Activated T-helper 1 cell treated with anti-CD3 and anti-CD28 coated beads, Interleukin-12 subunit alpha, Interleukin-12 subunit beta, Interleukin-2, Interleukin-4 antibody, amounts not matched to agents 30 ng/mL and 10 ng/mL and 1 ng/mL, durations not matched to agents 14 hours and 24 hours and 36 hours (primary cell): ENCODE data around the gene CDK5RAP2. TPM values are rescaled to one million over a fixed set of nuclear protein-coding genes. Genes with fewer than 3 reads are reported as not detected.

Experiments
- DNase-seq: peaks from one replicate; pipeline ENCODE4 v3.0.0; 2021; ENCODE audit warnings: low spot score
- H3K27ac Mint-ChIP-seq: one replicate; pipeline ENCODE4 v1.8.0; 2021; ENCODE audit warnings: mild to moderate bottlenecking, mixed read lengths
- H3K27me3 Mint-ChIP-seq: one replicate; pipeline ENCODE4 v1.8.0; 2022; ENCODE audit warnings: mild to moderate bottlenecking, moderate library complexity, mixed read lengths; ENCODE audit not compliant: insufficient read depth
- H3K36me3 Mint-ChIP-seq: one replicate; pipeline ENCODE4 v1.8.0; 2021; ENCODE audit warnings: low read depth, mixed read lengths
- H3K4me1 Mint-ChIP-seq: one replicate; pipeline ENCODE4 v1.8.0; 2021; ENCODE audit warnings: low read depth, mixed read lengths
- H3K4me3 Mint-ChIP-seq: one replicate; pipeline ENCODE4 v1.8.0; 2021; ENCODE audit warnings: mild to moderate bottlenecking, moderate library complexity, mixed read lengths
- H3K9me3 Mint-ChIP-seq: one replicate; pipeline ENCODE4 v1.8.0; 2021; ENCODE audit warnings: mixed read lengths
- intact Hi-C: fragments of 100-400 bp; cut with micrococcal nuclease; formaldehyde crosslinking; loops from one replicate; pipeline ENCODE4 v1.15.1; 2024
- total RNA-seq: library from RNA; stranded (reverse); gene quantifications from 2 replicates; pipeline ENCODE4 v1.2.3, GENCODE V29; 2022

CDK5RAP2 gene
- total RNA-seq, 1 donor from 2014 or later = 60.3 TPM

DNA sequence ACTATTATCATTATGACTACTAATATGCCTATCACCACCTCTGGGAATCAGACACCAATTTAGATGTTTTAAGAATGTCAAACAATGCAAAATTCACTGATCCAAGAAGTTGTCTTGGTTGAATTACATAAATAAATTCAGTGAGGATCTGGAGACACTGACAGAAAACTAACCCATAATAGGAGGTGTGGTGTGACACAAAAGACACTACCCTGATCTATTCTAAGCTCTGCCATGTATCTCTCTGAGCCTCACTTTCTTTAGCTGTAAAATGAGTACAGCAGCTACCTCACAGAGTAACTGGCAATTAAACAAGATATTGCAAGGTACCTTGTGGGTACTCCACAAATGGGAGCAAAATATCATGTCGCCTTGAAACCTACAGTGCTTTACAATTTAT, 7.5 kb downstream of the CDK5RAP2 start:
- Mint-ChIP-seq H3K4me1 (peaks cover 29% of the 10 kb centered on the region), H3K36me3 (peaks cover 39% of the 10 kb centered on the region), H3K27me3 (no peaks in the 10 kb centered on the region), H3K9me3 (no peaks in the 10 kb centered on the region), H3K4me3 (no peak overlapping the region), H3K27ac (no peak overlapping the region)
- DNase-seq = no peak
- intact Hi-C loops = no loop called here

DNA sequence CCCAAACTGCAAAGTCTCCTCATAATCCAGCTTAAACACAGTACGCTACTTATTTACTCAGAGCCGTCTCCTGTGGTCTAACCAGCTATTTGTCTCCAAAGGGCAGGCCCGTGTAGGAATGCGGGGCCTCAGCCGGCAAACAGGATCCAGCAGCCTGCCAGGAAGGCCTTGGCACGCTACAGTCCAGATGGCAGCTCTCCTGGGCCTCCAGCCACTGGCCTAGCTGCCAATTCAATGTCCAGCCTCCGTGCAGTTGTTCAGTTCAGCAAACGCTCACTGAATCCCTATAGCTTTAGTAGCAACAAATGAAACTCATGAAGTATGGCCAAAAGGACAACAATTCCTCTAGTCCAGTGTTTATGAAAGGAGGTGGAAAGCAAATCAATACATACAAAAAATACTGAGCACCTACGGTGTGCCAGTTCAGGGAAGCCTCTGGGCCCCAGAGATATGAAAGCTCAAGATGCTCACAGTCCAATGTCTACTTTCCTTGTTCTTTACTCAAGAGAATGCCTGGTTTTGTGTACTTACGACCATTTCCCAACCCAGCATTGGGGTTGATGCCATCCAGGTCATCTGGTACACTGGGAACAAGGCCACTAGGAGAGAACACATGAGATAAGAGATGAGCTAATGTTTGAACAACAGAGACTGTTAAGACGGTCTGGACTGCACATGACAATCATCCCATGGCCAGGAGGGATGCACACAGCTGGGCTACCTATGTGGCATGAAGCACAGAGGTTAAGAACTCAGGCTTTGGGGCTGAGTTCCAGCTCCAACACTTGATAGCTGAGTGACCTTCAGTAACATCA, 8.3 kb downstream of the CDK5RAP2 start:
- Mint-ChIP-seq H3K36me3 (peaks cover 40% of the 10 kb centered on the region), H3K9me3 (no peaks in the 10 kb centered on the region), H3K4me3 (no peak overlapping the region), H3K27me3 (no peaks in the 10 kb centered on the region), H3K27ac (no peak overlapping the region), H3K4me1 (peaks cover 21% of the 10 kb centered on the region)
- no peak for DNase-seq
- intact Hi-C loops = no loop called here

- Mint-ChIP-seq H3K27me3 (no peaks in the 10 kb centered on the region), H3K36me3 (peaks cover 43% of the 10 kb centered on the region), H3K9me3 (no peaks in the 10 kb centered on the region), H3K27ac (no peak overlapping the region), H3K4me1 (peaks cover 9% of the 10 kb centered on the region), H3K4me3 (no peak overlapping the region)
- no peak for DNase-seq
- intact Hi-C loops = no loop called here
Observed at GRCh38 chr9:120570296-120570695, 9.7 kb downstream of the CDK5RAP2 start.

DNA sequence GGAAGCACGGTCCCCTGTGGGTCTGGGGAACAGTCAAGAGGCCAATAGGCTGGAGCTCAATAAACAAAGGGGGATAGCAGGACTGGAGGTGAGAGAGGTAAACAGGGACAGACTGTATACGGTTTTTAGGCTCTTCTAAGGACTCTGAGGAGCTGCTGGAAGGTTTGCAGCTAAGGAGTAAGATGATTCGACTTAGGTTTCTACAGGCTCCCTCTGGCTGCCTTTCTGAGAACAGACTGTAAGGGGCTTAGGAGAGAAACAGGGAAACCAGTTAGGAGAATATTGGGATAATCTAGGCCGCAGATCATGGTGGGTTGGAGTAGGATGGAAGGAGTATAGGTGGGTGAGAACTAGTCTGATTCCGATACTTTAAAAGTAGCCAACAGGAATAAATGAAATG, 10.4 kb downstream of the CDK5RAP2 start:
- H3K9me3 Mint-ChIP-seq = no peaks in the 10 kb centered on the region
- H3K4me3 Mint-ChIP-seq = no peak overlapping the region
- H3K27ac Mint-ChIP-seq = peak overlapping the region; percentile 40
- no peak for DNase-seq
- no peaks in the 10 kb centered on the region for H3K27me3 Mint-ChIP-seq
- H3K36me3 Mint-ChIP-seq = peaks cover 49% of the 10 kb centered on the region
- H3K4me1 Mint-ChIP-seq = peaks cover 7% of the 10 kb centered on the region
- intact Hi-C loops = no loop called here

GRCh38 chr9:120568816-120569215, 11.2 kb downstream of the CDK5RAP2 start:
- no peak overlapping the region for H3K27ac Mint-ChIP-seq
- no peak for DNase-seq
- peaks cover 49% of the 10 kb centered on the region for H3K36me3 Mint-ChIP-seq
- H3K27me3 Mint-ChIP-seq = no peaks in the 10 kb centered on the region
- no peaks in the 10 kb centered on the region for H3K9me3 Mint-ChIP-seq
- intact Hi-C loops = no loop called here
- H3K4me1 Mint-ChIP-seq = no peaks in the 10 kb centered on the region
- no peak overlapping the region for H3K4me3 Mint-ChIP-seq

DNA sequence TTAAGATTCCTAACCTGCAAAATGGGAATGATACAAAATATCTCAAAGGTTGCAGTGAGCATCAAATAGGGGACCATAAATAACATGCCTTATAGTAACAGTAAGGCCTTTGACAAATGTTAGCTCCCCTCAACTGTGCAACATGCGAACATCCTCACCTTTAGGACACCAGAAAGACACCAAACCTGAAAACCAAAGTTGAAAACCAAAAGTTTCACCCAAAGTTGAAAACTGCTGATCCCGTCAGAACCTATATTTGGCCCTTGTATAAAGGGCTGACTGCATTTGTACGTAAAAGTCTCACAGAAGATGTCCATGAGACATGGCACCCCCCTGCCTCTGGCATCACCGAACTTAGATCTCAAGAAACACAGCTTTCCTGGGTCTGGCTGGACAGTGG, 12.1 kb downstream of the CDK5RAP2 start:
- no peak for DNase-seq
- no peaks in the 10 kb centered on the region for H3K4me1 Mint-ChIP-seq
- no peaks in the 10 kb centered on the region for H3K27me3 Mint-ChIP-seq
- intact Hi-C loops = no loop called here
- no peak overlapping the region for H3K27ac Mint-ChIP-seq
- no peak overlapping the region for H3K4me3 Mint-ChIP-seq
- H3K36me3 Mint-ChIP-seq = peaks cover 50% of the 10 kb centered on the region
- no peaks in the 10 kb centered on the region for H3K9me3 Mint-ChIP-seq

GRCh38 chr9:120567081-120567480, 12.9 kb downstream of the CDK5RAP2 start:
- Mint-ChIP-seq H3K27ac (no peak overlapping the region), H3K4me1 (no peaks in the 10 kb centered on the region), H3K9me3 (no peaks in the 10 kb centered on the region), H3K4me3 (no peak overlapping the region), H3K36me3 (peaks cover 54% of the 10 kb centered on the region), H3K27me3 (no peaks in the 10 kb centered on the region)
- intact Hi-C loops = no loop called here
- DNase-seq = no peak

DNA sequence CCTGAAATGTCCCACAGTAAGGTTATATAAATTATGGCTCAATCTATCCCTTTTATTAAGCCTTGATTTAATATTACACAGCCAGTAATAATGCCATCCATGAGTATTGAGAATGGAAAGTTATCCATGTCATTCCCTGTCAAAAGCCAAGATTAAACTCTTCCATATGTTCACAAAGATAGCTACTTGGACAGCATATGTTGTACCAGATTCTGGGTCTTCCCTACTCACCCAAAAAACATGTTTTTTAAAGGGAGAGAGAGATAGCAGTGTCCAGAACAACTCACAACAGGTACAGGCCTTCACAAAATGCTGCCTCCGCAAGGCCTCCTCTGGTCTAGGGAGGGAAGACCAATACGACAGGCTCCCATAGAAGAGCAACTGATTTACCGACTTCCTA, 15.4 kb downstream of the CDK5RAP2 start:
- Mint-ChIP-seq H3K27me3 (no peaks in the 10 kb centered on the region), H3K36me3 (peaks cover 47% of the 10 kb centered on the region), H3K4me3 (no peak overlapping the region), H3K27ac (no peak overlapping the region), H3K4me1 (no peaks in the 10 kb centered on the region), H3K9me3 (no peaks in the 10 kb centered on the region)
- DNase-seq = no peak
- intact Hi-C loops = no loop called here

GRCh38 chr9:120562861-120563443, 17.0 kb downstream of the CDK5RAP2 start:
- Mint-ChIP-seq H3K27me3 (no peaks in the 10 kb centered on the region), H3K4me1 (peaks cover 6% of the 10 kb centered on the region), H3K27ac (no peak overlapping the region), H3K4me3 (no peak overlapping the region), H3K36me3 (peaks cover 40% of the 10 kb centered on the region), H3K9me3 (no peaks in the 10 kb centered on the region)
- no peak for DNase-seq
- intact Hi-C loops = no loop called here

- Mint-ChIP-seq H3K27me3 (no peaks in the 10 kb centered on the region), H3K9me3 (no peaks in the 10 kb centered on the region), H3K4me1 (peaks cover 6% of the 10 kb centered on the region), H3K4me3 (no peak overlapping the region), H3K27ac (no peak overlapping the region), H3K36me3 (peaks cover 39% of the 10 kb centered on the region)
- intact Hi-C loops = no loop called here
- no peak for DNase-seq
Observed at GRCh38 chr9:120561709-120562108, 18.3 kb downstream of the CDK5RAP2 start.

DNA sequence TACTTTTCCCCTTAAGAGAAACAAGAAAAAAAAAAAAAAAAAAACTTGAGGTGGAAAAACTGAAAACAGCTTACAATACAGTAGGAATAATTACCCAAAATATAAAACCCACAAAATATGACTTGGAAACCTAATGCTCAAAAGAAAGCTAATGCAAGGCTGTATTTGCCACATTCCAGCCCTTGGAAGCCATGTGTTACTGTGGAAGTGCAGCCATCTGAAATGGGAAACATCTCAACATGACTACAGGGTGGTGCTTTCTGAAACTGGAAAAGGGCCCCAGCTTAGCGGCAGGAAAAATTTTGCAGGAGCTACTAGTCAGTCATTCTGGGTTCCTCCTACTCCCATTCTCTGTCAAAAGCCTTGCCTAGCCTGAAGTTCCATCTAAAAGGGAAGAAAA, 20.4 kb downstream of the CDK5RAP2 start:
- H3K4me1 Mint-ChIP-seq = peaks cover 6% of the 10 kb centered on the region
- intact Hi-C loops = no loop called here
- no peaks in the 10 kb centered on the region for H3K9me3 Mint-ChIP-seq
- peaks cover 37% of the 10 kb centered on the region for H3K36me3 Mint-ChIP-seq
- no peak for DNase-seq
- H3K27ac Mint-ChIP-seq = no peak overlapping the region
- H3K27me3 Mint-ChIP-seq = no peaks in the 10 kb centered on the region
- H3K4me3 Mint-ChIP-seq = no peak overlapping the region

- peaks cover 6% of the 10 kb centered on the region for H3K4me1 Mint-ChIP-seq
- H3K9me3 Mint-ChIP-seq = no peaks in the 10 kb centered on the region
- no peak for DNase-seq
- peak overlapping the region; percentile 64 for H3K27ac Mint-ChIP-seq
- intact Hi-C loops = no loop called here
- H3K27me3 Mint-ChIP-seq = no peaks in the 10 kb centered on the region
- H3K36me3 Mint-ChIP-seq = peaks cover 38% of the 10 kb centered on the region
- no peak overlapping the region for H3K4me3 Mint-ChIP-seq
Observed at GRCh38 chr9:120558454-120558853, 21.5 kb downstream of the CDK5RAP2 start.

DNA sequence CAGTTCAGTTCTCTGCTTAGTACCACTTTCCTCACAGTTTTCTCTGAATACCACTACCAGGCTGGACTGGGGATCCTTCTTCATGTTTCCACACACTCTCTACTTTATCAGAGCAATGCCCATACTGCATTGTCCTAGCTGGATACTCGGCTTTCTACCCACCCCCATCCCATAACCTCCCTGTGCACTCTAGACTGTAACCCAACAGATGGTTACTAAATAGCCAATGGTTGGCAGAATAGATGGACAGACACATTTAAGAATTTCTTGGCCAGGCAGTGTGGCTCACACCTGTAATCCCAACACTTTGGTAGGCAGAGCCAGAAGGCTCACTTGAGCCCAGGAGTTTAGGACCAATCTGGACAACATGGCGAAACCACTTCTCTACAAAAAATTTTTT, 22.8 kb downstream of the CDK5RAP2 start:
- Mint-ChIP-seq H3K27ac (no peak overlapping the region), H3K4me3 (no peak overlapping the region), H3K36me3 (peaks cover 36% of the 10 kb centered on the region), H3K4me1 (peaks cover 6% of the 10 kb centered on the region), H3K9me3 (no peaks in the 10 kb centered on the region), H3K27me3 (no peaks in the 10 kb centered on the region)
- intact Hi-C loops = no loop called here
- DNase-seq = no peak
